NCI-H526 (cell line): ENCODE results near the gene GALNTL6.

Experiments
- DNase-seq, 2 experiments: peaks; one replicate each; lab custom pipeline; 2025; lab: John Stamatoyannopoulos, UW

Gene GALNTL6

DNA sequence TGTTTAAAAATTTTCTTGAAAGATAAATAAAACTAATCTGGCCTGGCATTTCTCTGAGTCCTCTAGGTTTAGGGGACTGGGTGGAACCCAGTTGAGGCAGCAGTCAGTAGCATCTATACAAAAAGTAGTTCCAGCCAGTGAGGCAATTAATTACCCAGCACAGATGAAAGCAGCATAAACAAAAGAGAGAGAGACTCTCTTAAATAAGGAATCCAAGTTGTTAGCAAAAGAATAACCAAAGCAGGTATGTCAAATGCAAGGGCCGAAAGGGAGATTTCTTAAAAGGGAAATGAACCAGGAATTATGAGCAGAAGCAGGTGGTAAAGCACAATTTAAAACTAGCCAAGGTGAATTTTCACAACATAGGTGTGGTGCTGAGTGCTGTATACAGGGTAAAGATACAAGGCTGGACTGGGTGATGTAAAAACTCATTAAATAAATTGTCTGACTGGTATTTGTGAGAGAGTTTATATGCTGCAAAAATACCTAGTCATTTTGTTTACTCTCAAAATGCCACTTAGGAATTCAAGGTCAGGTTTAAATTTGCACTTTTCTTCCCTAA, 1260.8 kb downstream of the GALNTL6 start:
- DNase-seq: no peak

DNA sequence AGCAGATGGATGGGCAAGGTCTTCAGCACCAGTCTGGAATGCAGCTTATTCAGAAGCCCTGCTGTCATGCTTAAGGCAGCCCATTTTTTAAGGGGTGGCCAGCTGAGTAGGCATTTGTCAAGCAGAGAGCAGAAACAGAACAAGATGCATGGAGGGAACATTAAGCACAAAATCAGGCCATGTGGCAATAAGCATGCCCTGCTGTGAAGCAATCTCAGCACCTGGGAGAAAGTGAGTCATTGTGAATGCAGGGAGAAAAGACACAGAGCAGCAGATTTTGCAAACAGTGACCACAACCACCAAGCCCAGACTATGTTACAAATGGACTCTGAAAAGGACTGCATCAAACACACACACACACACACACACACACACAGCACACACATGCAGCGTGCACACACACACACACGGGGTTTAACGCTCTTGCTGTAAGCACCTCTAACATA, 1261.3 kb downstream of the GALNTL6 start:
- DNase-seq: no peak

- DNase-seq: no peak
Observed at GRCh38 chr4:173076903-173077634, 1263.9 kb downstream of the GALNTL6 start.

GRCh38 chr4:173088144-173088543, 1274.9 kb downstream of the GALNTL6 start:
- DNase-seq: no peak
